K562 (cell line): ENCODE measurements around the gene GPR26. TPM values are rescaled to one million over a fixed set of nuclear protein-coding genes. Genes with fewer than 3 reads are reported as not detected.

ENCODE experiments used
- ATAC-seq: fragments of 200-7000 bp; cut with Tn5 transposase; 3 replicates; pipeline ENCODE4 v1.9.1; 2020; ENCODE audit warnings: moderate library complexity
- BruUV-seq: library from RNA; stranded (reverse); fragments of 400-500 nt; replicated peaks from 2 replicates; lab custom pipeline; 2021; lab: Mats Ljungman, UMichigan
- CTCF ChIA-PET: fragments of 300-600 bp; formaldehyde crosslinking; extraction: SDS; loops from one replicate; lab custom pipeline; 2021; ENCODE audit warnings: low intra/inter-chr PET ratio; lab: Yijun Ruan, JAX
- POLR2A ChIA-PET: fragments of 300-600, 350-650 bp; sonication (Branson Sonifier 250); formaldehyde crosslinking; extraction: SDS; loops from one replicate; lab custom pipeline; 2021; ENCODE audit warnings: antibody characterized with exemption, inconsistent platforms; lab: Yijun Ruan, JAX
- DNase-seq, 4 experiments: peaks; one replicate each; pipeline versions ENCODE4 v3.0.0 to v3.0.0-alpha.2; 2011 to 2018; ENCODE audit warnings: low spot score in 3 of 4, mixed read lengths in 3 of 4; ENCODE audit errors: extremely low read depth in 1 of 4
- FAIRE-seq: peaks from 2 replicates; lab custom pipeline; 2011; peaks lifted over from hg19 to GRCh38; lab: Jason Lieb, UNC
- H2AFZ ChIP-seq: 2 replicates; pipeline ENCODE4 v1.6.0; 2011; ENCODE audit warnings: low read depth, low read length, control low read depth, inconsistent platforms
- H3K27ac ChIP-seq: fragments of 200-600 bp; 3 replicates; pipeline ENCODE4 v1.8.0; 2011; ENCODE audit warnings: low read depth, mild to moderate bottlenecking, control low read depth, inconsistent platforms, low read length, moderate library complexity, mixed read lengths; ENCODE audit errors: extremely low read depth
- H3K27me3 ChIP-seq, 2 experiments: fragments of 300-600 bp in 1 of 2; 2 replicates in 1 of 2; 3 replicates in 1 of 2; pipeline versions ENCODE4 v1.6.0 to v1.8.0; 2011; ENCODE audit warnings: inconsistent platforms in 2 of 2, low read length in 2 of 2, mild to moderate bottlenecking in 1 of 2, mixed read lengths in 1 of 2, moderate library complexity in 1 of 2; ENCODE audit not compliant: control insufficient read depth in 2 of 2, insufficient read depth in 2 of 2
- H3K36me3 ChIP-seq: fragments of 300-600 bp; 3 replicates; pipeline ENCODE4 v1.8.0; 2011; ENCODE audit warnings: mild to moderate bottlenecking, low read length, inconsistent platforms; ENCODE audit not compliant: control insufficient read depth, insufficient read depth
- H3K4me1 ChIP-seq, 2 experiments: fragments of 200-600 bp in 1 of 2; replicated peaks in 1 of 2; 2 replicates in 1 of 2; 3 replicates in 1 of 2; pipeline versions ENCODE4 v1.5.1 to v1.8.0; 2011; ENCODE audit warnings: inconsistent platforms in 2 of 2, low read length in 2 of 2, mild to moderate bottlenecking in 1 of 2, mixed read lengths in 1 of 2, moderate library complexity in 1 of 2; ENCODE audit not compliant: control insufficient read depth in 2 of 2, insufficient read depth in 2 of 2
- H3K4me2 ChIP-seq: 2 replicates; pipeline ENCODE4 v1.6.1; 2011; ENCODE audit warnings: low read length, control low read depth, inconsistent platforms, mixed read lengths; ENCODE audit not compliant: insufficient read depth
- H3K4me3 ChIP-seq: fragments of 200-600 bp; sonication (generic), shearing (Covaris generic); 2 replicates; pipeline ENCODE4 v1.5.1; 2016; ENCODE audit warnings: control low read depth, inconsistent platforms
- H3K79me2 ChIP-seq: fragments of 200-600 bp; 3 replicates; pipeline ENCODE4 v1.8.0; 2011; ENCODE audit warnings: low read length, inconsistent platforms; ENCODE audit not compliant: control insufficient read depth, insufficient read depth
- H3K9ac ChIP-seq, 2 experiments: 2 replicates each; pipeline versions ENCODE4 v1.6.0 to v1.6.1; 2011; ENCODE audit warnings: low read depth in 2 of 2, low read length in 2 of 2, control low read depth in 1 of 2, inconsistent platforms in 1 of 2, mild to moderate bottlenecking in 1 of 2, mixed read lengths in 1 of 2; ENCODE audit not compliant: insufficient read depth in 1 of 2
- H3K9me1 ChIP-seq: one replicate; pipeline ENCODE4 v1.6.0; 2011; ENCODE audit warnings: inconsistent platforms, mild to moderate bottlenecking, low read length, moderate library complexity; ENCODE audit not compliant: control insufficient read depth, insufficient read depth
- H3K9me3 ChIP-seq: replicated peaks from 2 replicates; pipeline ENCODE4 v1.5.1; 2011; ENCODE audit warnings: low read depth, low read length, inconsistent platforms; ENCODE audit not compliant: control insufficient read depth, insufficient read depth
- H4K20me1 ChIP-seq: replicated peaks from 2 replicates; pipeline ENCODE4 v1.6.1; 2011; ENCODE audit warnings: low read length, inconsistent platforms, mixed read lengths; ENCODE audit not compliant: control insufficient read depth, insufficient read depth
- BCOR ChIP-seq: fragments of 450-650 bp; IDR thresholded peaks from 2 replicates; pipeline ENCODE4 v1.6.1; 2016
- DDX20 ChIP-seq: fragments of 450-650 bp; IDR thresholded peaks from 2 replicates; pipeline ENCODE4 v1.6.1; 2016; ENCODE audit warnings: missing genetic modification characterization, low read depth, mild to moderate bottlenecking, missing compliant biosample characterization, moderate library complexity
- DPF2 ChIP-seq: fragments of 450-650 bp; IDR thresholded peaks from 2 replicates; pipeline ENCODE4 v1.6.1; 2016
- IFI16 ChIP-seq: fragments of 250-450 bp; sonication (Bioruptor Pico); IDR thresholded peaks from 2 replicates; pipeline ENCODE4 v2.1.2; 2022; ENCODE audit warnings: mild to moderate bottlenecking, inconsistent platforms
- NEUROD1 ChIP-seq: fragments of 150-350 bp; IDR thresholded peaks from 2 replicates; pipeline ENCODE4 v1.6.1; 2014; ENCODE audit warnings: borderline replicate concordance, low read length, low read depth; ENCODE audit not compliant: partially characterized antibody
- PHB ChIP-seq: fragments of 250-450 bp; sonication (Bioruptor Pico); IDR thresholded peaks from 2 replicates; pipeline ENCODE4 v1.5.0; 2021
- POLR2A ChIP-seq: fragments of 450-650 bp; conservative IDR thresholded peaks from 2 replicates; pipeline ENCODE4 v1.6.1; 2016
- PPARD ChIP-seq: fragments of 250-450 bp; sonication (Bioruptor Pico); IDR thresholded peaks from 2 replicates; pipeline ENCODE4 v1.8.0; 2022; ENCODE audit warnings: inconsistent platforms, mild to moderate bottlenecking, moderate library complexity
- PTRF ChIP-seq: fragments of 450-650 bp; IDR thresholded peaks from 2 replicates; pipeline ENCODE4 v1.6.1; 2016; ENCODE audit warnings: mild to moderate bottlenecking, missing genetic modification characterization, missing compliant biosample characterization
- RBM39 ChIP-seq: fragments of 200-400 bp; formaldehyde crosslinking; optimal IDR thresholded peaks from 2 replicates; pipeline ENCODE3; 2018; ENCODE audit warnings: low read depth, low read length
- RCOR1 ChIP-seq, 2 experiments: IDR thresholded peaks; 2 replicates each; pipeline ENCODE4 v1.6.1; 2012; ENCODE audit warnings: low read depth in 2 of 2, low read length in 2 of 2, borderline replicate concordance in 1 of 2, improper control_type of control experiment in 1 of 2
- SIN3A ChIP-seq, 2 experiments: fragments of 150-350 bp in 1 of 2; IDR thresholded peaks; 2 replicates each; pipeline ENCODE4 v1.6.1; 2011 to 2016; ENCODE audit warnings: borderline replicate concordance in 2 of 2, low read depth in 2 of 2, low read length in 2 of 2, mild to moderate bottlenecking in 2 of 2, moderate library complexity in 2 of 2; ENCODE audit not compliant: control insufficient read depth in 1 of 2
- TOE1 ChIP-seq, 2 experiments: fragments of 450-650 bp in 1 of 2; sonication (generic) in 1 of 2; formaldehyde crosslinking in 1 of 2; IDR thresholded peaks; 2 replicates each; pipeline versions ENCODE4 v1.7.1 to v1.8.0; 2016 to 2022; ENCODE audit warnings: borderline replicate concordance in 2 of 2, mild to moderate bottlenecking in 2 of 2, antibody characterized with exemption in 1 of 2, inconsistent platforms in 1 of 2, low read depth in 1 of 2, missing genetic modification reagents in 1 of 2, moderate library complexity in 1 of 2
- ZNF444 ChIP-seq: fragments of 250-450 bp; sonication (Bioruptor Pico); IDR thresholded peaks from 2 replicates; pipeline ENCODE4 v1.4.0; 2020; ENCODE audit warnings: mild to moderate bottlenecking, moderate library complexity
- ZNF584 ChIP-seq: fragments of 200-800 bp; sonication (Bioruptor generic); IDR thresholded peaks from 2 replicates; pipeline ENCODE4 v1.6.1; 2016; ENCODE audit warnings: low read depth, mild to moderate bottlenecking, missing genetic modification characterization, missing compliant biosample characterization
- WGBS: fragments of 100-300 bp; shearing (Covaris generic); methylation state at CpG from one replicate; pipeline ENCODE4 v1.1.6; 2016; ENCODE audit warnings: low coverage, mixed read lengths; ENCODE audit not compliant: insufficient coverage; ENCODE audit errors: missing lambda C conversion rate; 5-methylcytosine and 5-hydroxymethylcytosine counted together
- in situ Hi-C: fragments of 300-500 bp; cut with MboI; formaldehyde crosslinking; loops from 4 replicates; pipeline ENCODE4 v1.15.0; 2018; ENCODE audit warnings: inconsistent platforms, mixed read lengths
- intact Hi-C: fragments of 100-400 bp; cut with micrococcal nuclease; formaldehyde crosslinking; loops from 2 replicates; pipeline ENCODE4 v1.14.2; 2022
- polyA plus RNA-seq, 8 experiments: library from polyadenylated mRNA; depleted of rRNA in 4 of 8; stranded (reverse) in 5 of 8; unstranded in 3 of 8; fragments of >200 nt; fragmentation: Nextera tagmentation in 2 of 8; fragmentation: Illumina TruSeq in 1 of 8; extraction: Ambion mirVana in 2 of 8; extraction: Trizol in 1 of 8; gene quantifications; 2 replicates each; pipeline versions ENCODE4 v1.2.1 to v1.2.3, GENCODE V29; 2011 to 2014; ENCODE audit warnings: inconsistent platforms in 1 of 8, missing spikeins in 1 of 8
- total RNA-seq, 7 experiments: library from RNA; depleted of rRNA in 6 of 7; stranded (reverse); fragments of >200 nt in 6 of 7; fragmentation: Illumina TruSeq in 2 of 7; extraction: Trizol in 2 of 7; gene quantifications; 2 replicates each; pipeline versions ENCODE4 v1.2.1 to v1.2.3, GENCODE V29; 2011 to 2021; ENCODE audit warnings: low replicate concordance in 1 of 7
- TF ChIP-seq, protein P1 (sequence below): fragments of 450-650 bp; conservative IDR thresholded peaks from 2 replicates; pipeline ENCODE4 v1.6.1; 2016; ENCODE audit warnings: missing genetic modification characterization, low read depth, mild to moderate bottlenecking, control low read depth, missing compliant biosample characterization
- TF ChIP-seq, protein P2 (sequence below): fragments of 250-450 bp; sonication (Bioruptor Pico); IDR thresholded peaks from 2 replicates; pipeline ENCODE4 v1.5.0; 2021

Gene GPR26
- total and polyA plus RNA-seq, 9 of the 15 experiments (the other 6 are each of a cell fraction or from before 2014, with no cell fraction given), result not detected

DNA sequence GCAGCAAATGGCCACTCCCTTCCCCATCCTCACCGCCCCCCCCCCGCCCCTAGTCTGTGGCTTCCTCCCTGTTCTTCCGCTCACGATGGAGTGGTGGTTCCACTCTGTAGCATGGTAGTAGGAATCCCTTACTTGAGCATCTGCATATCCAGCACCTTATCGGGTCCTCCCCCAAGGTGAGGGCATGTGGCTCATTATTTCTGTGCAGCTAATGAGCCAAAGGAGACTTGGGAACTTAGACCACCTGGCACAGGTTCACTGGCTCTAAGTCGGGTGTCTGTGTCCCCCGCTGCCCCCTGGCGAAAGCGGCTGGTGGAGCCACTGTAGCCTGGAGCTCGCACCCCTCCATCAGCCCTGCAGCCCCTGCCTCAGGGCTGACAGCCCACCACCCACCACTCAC, 22.8 kb upstream of the GPR26 start:
- no peak for FAIRE-seq
- no peak for DNase-seq
- no peaks in the 10 kb centered on the region for H4K20me1 ChIP-seq
- no peak overlapping the region for H3K9ac ChIP-seq
- no peaks in the 10 kb centered on the region for H3K4me1 ChIP-seq
- no peaks in the 10 kb centered on the region for H3K36me3 ChIP-seq
- no TSS peak for BruUV-seq
- ATAC-seq, result no peak
- WGBS, result 0% methylated on average over 5 of the region's 10 CpGs
- in situ Hi-C loops, result no loop called here
- no peak overlapping the region for H3K4me3 ChIP-seq
- CTCF ChIA-PET, result no interaction called here
- peaks cover 0 to 4% of the 10 kb centered on the region in 2 experiments; a peak in 1 of 5 replicates for H3K27me3 ChIP-seq
- no peak overlapping the region for H3K4me2 ChIP-seq
- no peaks in the 10 kb centered on the region for H3K9me3 ChIP-seq
- H2AFZ ChIP-seq, result no peak overlapping the region
- H3K79me2 ChIP-seq, result no peaks in the 10 kb centered on the region
- intact Hi-C loops, result no loop called here
- H3K9me1 ChIP-seq, result no peaks in the 10 kb centered on the region
- POLR2A ChIA-PET, result no interaction called here
- TF ChIP-seq ZNF444 (CRISPR knock-in tag), result no peak
- TF ChIP-seq, protein P1, sequence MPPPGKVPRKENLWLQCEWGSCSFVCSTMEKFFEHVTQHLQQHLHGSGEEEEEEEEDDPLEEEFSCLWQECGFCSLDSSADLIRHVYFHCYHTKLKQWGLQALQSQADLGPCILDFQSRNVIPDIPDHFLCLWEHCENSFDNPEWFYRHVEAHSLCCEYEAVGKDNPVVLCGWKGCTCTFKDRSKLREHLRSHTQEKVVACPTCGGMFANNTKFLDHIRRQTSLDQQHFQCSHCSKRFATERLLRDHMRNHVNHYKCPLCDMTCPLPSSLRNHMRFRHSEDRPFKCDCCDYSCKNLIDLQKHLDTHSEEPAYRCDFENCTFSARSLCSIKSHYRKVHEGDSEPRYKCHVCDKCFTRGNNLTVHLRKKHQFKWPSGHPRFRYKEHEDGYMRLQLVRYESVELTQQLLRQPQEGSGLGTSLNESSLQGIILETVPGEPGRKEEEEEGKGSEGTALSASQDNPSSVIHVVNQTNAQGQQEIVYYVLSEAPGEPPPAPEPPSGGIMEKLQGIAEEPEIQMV (tag), result no peak
- TF ChIP-seq PHB (CRISPR knock-in tag), result no peak
- TF ChIP-seq ZNF584, result no peak
- no peak for TF ChIP-seq RBM39
- TF ChIP-seq, protein P2, sequence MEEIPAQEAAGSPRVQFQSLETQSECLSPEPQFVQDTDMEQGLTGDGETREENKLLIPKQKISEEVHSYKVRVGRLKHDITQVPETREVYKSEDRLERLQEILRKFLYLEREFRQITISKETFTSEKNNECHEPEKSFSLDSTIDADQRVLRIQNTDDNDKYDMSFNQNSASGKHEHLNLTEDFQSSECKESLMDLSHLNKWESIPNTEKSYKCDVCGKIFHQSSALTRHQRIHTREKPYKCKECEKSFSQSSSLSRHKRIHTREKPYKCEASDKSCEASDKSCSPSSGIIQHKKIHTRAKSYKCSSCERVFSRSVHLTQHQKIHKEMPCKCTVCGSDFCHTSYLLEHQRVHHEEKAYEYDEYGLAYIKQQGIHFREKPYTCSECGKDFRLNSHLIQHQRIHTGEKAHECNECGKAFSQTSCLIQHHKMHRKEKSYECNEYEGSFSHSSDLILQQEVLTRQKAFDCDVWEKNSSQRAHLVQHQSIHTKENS (CRISPR knock-in tag), result no peak
- no peak for TF ChIP-seq DDX20
- TF ChIP-seq IFI16, result no peak
- TF ChIP-seq PTRF (tag), result no peak
- no peak for TF ChIP-seq SIN3A (IDR thresholded peaks at IDR 0.05; ENCODE audit: borderline replicate concordance in 2 of 2, control insufficient read depth in 1 of 2, low read depth in 2 of 2, low read length in 2 of 2)
- TF ChIP-seq DPF2, result no peak
- TF ChIP-seq RCOR1 (IDR thresholded peaks at IDR 0.05; ENCODE audit: borderline replicate concordance in 1 of 2, low read depth in 2 of 2, low read length in 2 of 2), result no peak
- TF ChIP-seq POLR2A, result no peak
- no peak for TF ChIP-seq BCOR
- TF ChIP-seq NEUROD1, result no peak
- TF ChIP-seq TOE1 (IDR thresholded peaks at IDR 0.05; ENCODE audit: borderline replicate concordance), result no peak
- TF ChIP-seq TOE1 (CRISPR knock-in tag; IDR thresholded peaks at IDR 0.05; ENCODE audit: borderline replicate concordance, low read depth), result no peak
- TF ChIP-seq PPARD, result no peak
- no peak overlapping the region for H3K27ac ChIP-seq
